ENCODE results near the gene KLHL17. TPM values are rescaled to one million over a fixed set of nuclear protein-coding genes. Genes with fewer than 3 reads are reported as not detected.
"Not testable (repeated sequence)": the region's sequence is repeated elsewhere in the genome, so short reads cannot be mapped to it uniquely, and the experiment has no call there.

Gene KLHL17
- total RNA-seq, 1 donor from 2014 or later = 33.3 TPM

- no peak within 1 kb of the TSS for H3K4me3 ChIP-seq (ENCODE audit: low read depth, low read length)
- DNase-seq (ENCODE audit: low read depth) = no peak
- TF ChIP-seq, protein P1, sequence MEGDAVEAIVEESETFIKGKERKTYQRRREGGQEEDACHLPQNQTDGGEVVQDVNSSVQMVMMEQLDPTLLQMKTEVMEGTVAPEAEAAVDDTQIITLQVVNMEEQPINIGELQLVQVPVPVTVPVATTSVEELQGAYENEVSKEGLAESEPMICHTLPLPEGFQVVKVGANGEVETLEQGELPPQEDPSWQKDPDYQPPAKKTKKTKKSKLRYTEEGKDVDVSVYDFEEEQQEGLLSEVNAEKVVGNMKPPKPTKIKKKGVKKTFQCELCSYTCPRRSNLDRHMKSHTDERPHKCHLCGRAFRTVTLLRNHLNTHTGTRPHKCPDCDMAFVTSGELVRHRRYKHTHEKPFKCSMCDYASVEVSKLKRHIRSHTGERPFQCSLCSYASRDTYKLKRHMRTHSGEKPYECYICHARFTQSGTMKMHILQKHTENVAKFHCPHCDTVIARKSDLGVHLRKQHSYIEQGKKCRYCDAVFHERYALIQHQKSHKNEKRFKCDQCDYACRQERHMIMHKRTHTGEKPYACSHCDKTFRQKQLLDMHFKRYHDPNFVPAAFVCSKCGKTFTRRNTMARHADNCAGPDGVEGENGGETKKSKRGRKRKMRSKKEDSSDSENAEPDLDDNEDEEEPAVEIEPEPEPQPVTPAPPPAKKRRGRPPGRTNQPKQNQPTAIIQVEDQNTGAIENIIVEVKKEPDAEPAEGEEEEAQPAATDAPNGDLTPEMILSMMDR (conservative IDR thresholded peaks at IDR 0.05; ENCODE audit: low read depth, low read length) = no peak
Measured at GRCh38 chr1:981955-982558, 21.7 kb downstream of the KLHL17 start, which contains the start of gene PERM1. TSS of gene PERM1 (minus strand) at chr1:982093. CDS start at chr1:981029, 1,064 bp downstream.

GRCh38 chr1:982765-983436, 22.5 kb downstream of the KLHL17 start:
- H3K4me3 ChIP-seq (ENCODE audit: low read depth, low read length) = no peak overlapping the region
- no peak for DNase-seq (ENCODE audit: low read depth)
- TF ChIP-seq, protein P1 (conservative IDR thresholded peaks at IDR 0.05; ENCODE audit: low read depth, low read length) = no peak

- DNase-seq (ENCODE audit: low read depth) = no peak
- H3K4me3 ChIP-seq (ENCODE audit: low read depth, low read length) = peak overlapping the region; percentile 14
- TF ChIP-seq, protein P1 (conservative IDR thresholded peaks at IDR 0.05; ENCODE audit: low read depth, low read length) = peak; percentile 65
Measured at GRCh38 chr1:983798-984475, 23.6 kb downstream of the KLHL17 start.

DNA sequence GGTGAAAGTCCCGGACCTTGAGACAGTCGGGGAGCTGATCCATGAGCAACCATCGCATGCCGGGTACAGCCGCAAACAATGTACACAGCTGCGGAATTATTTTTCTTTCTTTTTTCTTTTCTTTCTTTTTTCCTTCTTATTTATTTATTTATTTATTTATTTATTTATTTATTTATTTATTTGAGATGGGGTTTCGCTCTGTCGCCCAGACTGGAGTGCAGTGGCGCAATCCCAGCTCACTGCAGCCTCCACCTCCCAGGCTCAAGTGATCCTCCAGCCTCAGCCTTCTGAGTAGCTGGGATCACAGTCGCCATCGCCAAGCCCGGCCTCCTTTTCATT, 24.1 kb downstream of the KLHL17 start:
- H3K4me3 ChIP-seq (ENCODE audit: low read depth, low read length) = peak overlapping the region; percentile 14
- no peak for DNase-seq (ENCODE audit: low read depth)
- TF ChIP-seq, protein P1 (conservative IDR thresholded peaks at IDR 0.05; ENCODE audit: low read depth, low read length) = no peak

DNA sequence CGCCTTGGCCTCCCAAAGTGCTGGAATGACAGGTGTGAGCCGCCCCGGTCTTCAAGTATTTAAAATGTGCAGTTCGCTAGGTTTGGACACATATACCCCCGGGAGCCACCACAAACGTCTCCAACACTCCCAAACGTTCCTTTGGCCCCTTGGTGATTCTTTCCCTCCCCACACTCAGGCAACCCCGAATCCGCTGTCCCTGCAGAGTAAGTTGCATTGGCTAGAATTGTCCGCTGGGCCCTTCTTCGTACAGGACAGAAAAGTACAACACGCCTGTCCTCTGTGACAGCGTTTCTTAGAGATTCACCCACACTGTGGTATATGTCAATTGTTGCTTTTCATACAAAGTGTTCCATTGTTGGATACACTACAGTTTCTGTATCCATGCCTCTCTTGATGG, 24.7 kb downstream of the KLHL17 start:
- TF ChIP-seq, protein P1 (conservative IDR thresholded peaks at IDR 0.05; ENCODE audit: low read depth, low read length) = no peak
- no peak for DNase-seq (ENCODE audit: low read depth)
- H3K4me3 ChIP-seq (ENCODE audit: low read depth, low read length) = no peak overlapping the region

DNA sequence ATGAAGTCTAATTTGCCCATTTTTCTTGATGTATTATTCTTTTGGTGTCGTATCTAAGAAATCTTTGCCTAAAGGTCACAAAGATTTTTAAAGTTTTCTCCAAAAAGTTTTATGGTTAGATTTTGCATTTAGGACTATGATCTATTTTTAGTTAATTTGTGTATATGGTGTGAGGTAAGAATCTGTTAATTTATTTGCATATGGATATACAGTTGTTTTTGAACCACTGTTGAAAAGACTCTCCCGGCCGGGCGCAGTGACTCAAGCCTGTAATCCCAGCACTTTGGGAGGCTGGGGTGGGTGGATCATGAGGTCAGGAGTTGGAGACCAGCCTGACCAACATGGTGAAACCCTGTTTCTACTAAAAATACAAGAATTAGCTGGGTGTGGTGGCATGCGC, 27.7 kb downstream of the KLHL17 start:
- not testable (repeated sequence) for H3K4me3 ChIP-seq (ENCODE audit: low read depth, low read length); DNase-seq (ENCODE audit: low read depth)

DNA sequence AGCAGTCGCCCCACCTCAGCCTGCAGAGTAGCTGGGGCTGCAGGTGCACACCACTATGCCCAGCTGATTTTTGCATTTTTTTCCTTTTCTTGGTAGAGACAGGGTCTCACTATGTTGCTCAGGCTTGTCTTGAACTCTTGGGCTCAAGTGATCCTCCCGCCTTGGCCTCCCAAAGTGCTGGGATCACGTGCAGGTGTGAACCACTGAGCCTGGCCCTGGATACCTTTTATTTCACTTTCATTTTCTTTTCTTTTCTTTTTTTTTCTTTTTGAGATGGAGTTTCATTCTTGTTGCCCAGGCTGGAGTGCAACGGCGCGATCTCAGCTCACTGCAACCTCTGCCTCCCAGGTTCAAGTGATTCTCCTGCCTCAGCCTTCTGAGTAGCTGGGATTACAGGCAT, 30.9 kb downstream of the KLHL17 start:
- not testable (repeated sequence) for H3K4me3 ChIP-seq (ENCODE audit: low read depth, low read length); DNase-seq (ENCODE audit: low read depth)

DNA sequence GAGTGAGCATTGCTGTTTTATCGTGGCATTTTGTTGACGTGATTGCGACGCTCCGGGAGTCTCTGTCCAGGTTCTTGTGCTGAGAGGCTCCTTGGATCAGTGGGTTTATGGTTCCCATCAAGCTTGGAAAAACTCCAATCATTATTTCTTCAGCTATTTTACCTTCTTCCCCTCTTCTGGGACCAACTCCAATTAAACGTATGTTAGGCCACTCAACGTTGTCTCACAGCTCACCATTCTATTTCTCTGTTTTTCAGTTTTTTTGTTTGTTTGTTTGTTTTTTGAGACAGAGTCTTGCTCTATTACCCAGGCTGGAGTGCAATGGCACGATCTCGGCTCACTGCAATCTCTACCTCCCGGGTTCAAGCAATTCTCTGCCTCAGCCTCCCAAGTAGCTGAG, 31.5 kb downstream of the KLHL17 start:
- TF ChIP-seq, protein P1 (conservative IDR thresholded peaks at IDR 0.05; ENCODE audit: low read depth, low read length) = no peak
- no peak for DNase-seq (ENCODE audit: low read depth)
- H3K4me3 ChIP-seq (ENCODE audit: low read depth, low read length) = no peak overlapping the region
